ENCODE data around the gene PPP1R9B. TPM values are rescaled to one million over a fixed set of nuclear protein-coding genes. Genes with fewer than 3 reads are reported as not detected.

PPP1R9B gene
- total RNA-seq, 1 donor from 2014 or later: 29.7 TPM

GRCh38 chr17:50173335-50173941 is 23.0 kb upstream of the PPP1R9B start:
- DNase-seq (ENCODE audit: low read depth, low spot score): no peak

- DNase-seq (ENCODE audit: low read depth, low spot score): no peak
Measured at GRCh38 chr17:50172936-50173334, 22.5 kb upstream of the PPP1R9B start.

- DNase-seq (ENCODE audit: low read depth, low spot score): no peak
Measured at GRCh38 chr17:50172130-50172529, 21.7 kb upstream of the PPP1R9B start.

- no peak for DNase-seq (ENCODE audit: low read depth, low spot score)
Measured at GRCh38 chr17:50171371-50172071, 21.0 kb upstream of the PPP1R9B start.

- DNase-seq (ENCODE audit: low read depth, low spot score): no peak
Measured at GRCh38 chr17:50170662-50171370, 20.3 kb upstream of the PPP1R9B start.

GRCh38 chr17:50169881-50170459 is 19.5 kb upstream of the PPP1R9B start:
- no peak for DNase-seq (ENCODE audit: low read depth, low spot score)

- DNase-seq (ENCODE audit: low read depth, low spot score): no peak
Measured at GRCh38 chr17:50169121-50169764, 18.8 kb upstream of the PPP1R9B start.

GRCh38 chr17:50168319-50168718 is 17.8 kb upstream of the PPP1R9B start:
- no peak for DNase-seq (ENCODE audit: low read depth, low spot score)

- no peak for DNase-seq (ENCODE audit: low read depth, low spot score)
Measured at GRCh38 chr17:50167371-50167770, 16.9 kb upstream of the PPP1R9B start.

GRCh38 chr17:50166518-50167181 is 16.2 kb upstream of the PPP1R9B start:
- DNase-seq (ENCODE audit: low read depth, low spot score): no peak

GRCh38 chr17:50165867-50166517 is 15.5 kb upstream of the PPP1R9B start, which contains the start of gene SGCA:
TSS of gene SGCA (plus strand) at chr17:50166005. CDS start at chr17:50166041, 36 bp downstream.
- no peak for DNase-seq (ENCODE audit: low read depth, low spot score)

- no peak for DNase-seq (ENCODE audit: low read depth, low spot score)
Measured at GRCh38 chr17:50165466-50165865, 15.0 kb upstream of the PPP1R9B start.

- no peak for DNase-seq (ENCODE audit: low read depth, low spot score)
Measured at GRCh38 chr17:50165066-50165465, 14.6 kb upstream of the PPP1R9B start.

- DNase-seq (ENCODE audit: low read depth, low spot score): no peak
Measured at GRCh38 chr17:50164697-50164988, 14.2 kb upstream of the PPP1R9B start.

- DNase-seq (ENCODE audit: low read depth, low spot score): no peak
Measured at GRCh38 chr17:50163843-50164696, 13.6 kb upstream of the PPP1R9B start.

GRCh38 chr17:50162466-50163254 is 12.2 kb upstream of the PPP1R9B start:
- no peak for DNase-seq (ENCODE audit: low read depth, low spot score)

GRCh38 chr17:50161911-50162288 is 11.4 kb upstream of the PPP1R9B start:
- no peak for DNase-seq (ENCODE audit: low read depth, low spot score)

- peak; percentile 63 for DNase-seq (ENCODE audit: low read depth, low spot score)
Measured at GRCh38 chr17:50161023-50161910, 10.8 kb upstream of the PPP1R9B start.

Measured in pulmonary artery endothelial cell (primary cell).